GM23338 (cell line): ENCODE measurements around the gene HNRNPA1. TPM values are rescaled to one million over a fixed set of nuclear protein-coding genes. Genes with fewer than 3 reads are reported as not detected.

Experiments
- ATAC-seq: fragments of 200-7000 bp; cut with Tn5 transposase; 3 replicates; pipeline ENCODE4 v1.9.1; 2020
- DNase-seq: peaks from one replicate; pipeline ENCODE4 v3.0.0-alpha.2; 2015; ENCODE audit warnings: low spot score
- H2AFZ ChIP-seq: fragments of 200-600 bp; sonication (generic); 2 replicates; pipeline ENCODE4 v1.8.0; 2016; ENCODE audit warnings: antibody characterized with exemption, mild to moderate bottlenecking, moderate library complexity
- H3F3A ChIP-seq: fragments of 200-600 bp; sonication (generic); replicated peaks from 2 replicates; pipeline ENCODE4 v1.8.0; 2017; ENCODE audit warnings: antibody characterized with exemption, mixed run types, low read depth
- H3K27ac ChIP-seq: fragments of 200-600 bp; sonication (generic); 2 replicates; pipeline ENCODE4 v1.6.1; 2016; ENCODE audit warnings: low read depth
- H3K27me3 ChIP-seq: fragments of 200-600 bp; sonication (generic); 2 replicates; pipeline ENCODE4 v1.8.0; 2016; ENCODE audit warnings: mild to moderate bottlenecking, mixed run types, moderate library complexity; ENCODE audit not compliant: insufficient read depth
- H3K36me3 ChIP-seq: fragments of 200-600 bp; sonication (generic); 2 replicates; pipeline ENCODE4 v1.8.0; 2016; ENCODE audit warnings: mild to moderate bottlenecking; ENCODE audit not compliant: insufficient read depth
- H3K4me1 ChIP-seq: fragments of 200-600 bp; sonication (generic); 2 replicates; pipeline ENCODE4 v1.8.0; 2016; ENCODE audit warnings: mild to moderate bottlenecking, moderate library complexity; ENCODE audit not compliant: insufficient read depth
- H3K4me2 ChIP-seq: fragments of 200-600 bp; sonication (generic); 2 replicates; pipeline ENCODE4 v1.7.1; 2017; ENCODE audit warnings: mixed run types
- H3K4me3 ChIP-seq: fragments of 200-600 bp; sonication (generic); 2 replicates; pipeline ENCODE4 v1.6.1; 2016; ENCODE audit warnings: mixed run types
- H3K79me2 ChIP-seq: fragments of 200-600 bp; sonication (generic); replicated peaks from 2 replicates; pipeline ENCODE4 v1.8.0; 2017; ENCODE audit warnings: mild to moderate bottlenecking; ENCODE audit not compliant: insufficient read depth
- H3K9me2 ChIP-seq: fragments of 200-600 bp; sonication (generic); 2 replicates; pipeline ENCODE4 v1.8.0; 2017; ENCODE audit not compliant: insufficient read depth
- H4K20me1 ChIP-seq: fragments of 200-600 bp; sonication (generic); replicated peaks from 2 replicates; pipeline ENCODE4 v1.8.0; 2017; ENCODE audit warnings: mild to moderate bottlenecking; ENCODE audit not compliant: insufficient read depth
- H3K27ac Mint-ChIP-seq: 2 replicates; pipeline ENCODE4 v1.8.0; 2020; ENCODE audit warnings: inconsistent platforms, mild to moderate bottlenecking, moderate library complexity, mixed read lengths
- H3K27me3 Mint-ChIP-seq: 3 replicates; pipeline ENCODE4 v1.8.0; 2022; ENCODE audit warnings: low read depth, mild to moderate bottlenecking, moderate library complexity, mixed read lengths, inconsistent platforms; ENCODE audit not compliant: insufficient read depth, poor library complexity
- H3K36me3 Mint-ChIP-seq: 3 replicates; pipeline ENCODE4 v1.8.0; 2021; ENCODE audit warnings: low read depth, mild to moderate bottlenecking, inconsistent platforms, moderate library complexity, mixed read lengths
- H3K4me1 Mint-ChIP-seq: 3 replicates; pipeline ENCODE4 v1.8.0; 2020; ENCODE audit warnings: mild to moderate bottlenecking, inconsistent platforms, mixed read lengths
- H3K4me3 Mint-ChIP-seq: 3 replicates; pipeline ENCODE4 v1.8.0; 2021; ENCODE audit warnings: moderate library complexity, mild to moderate bottlenecking, inconsistent platforms, mixed read lengths
- H3K9me3 Mint-ChIP-seq: 3 replicates; pipeline ENCODE4 v1.8.0; 2020; ENCODE audit warnings: moderate library complexity, mild to moderate bottlenecking, inconsistent platforms, mixed read lengths
- CREB1 ChIP-seq: fragments of 250-450 bp; sonication (Bioruptor Pico); IDR thresholded peaks from 2 replicates; pipeline ENCODE4 v1.5.0; 2020; ENCODE audit warnings: low read depth, mild to moderate bottlenecking, moderate library complexity
- JUNB ChIP-seq: IDR thresholded peaks from one replicate; pipeline ENCODE4 v1.6.1; 2016; ENCODE audit warnings: antibody characterized with exemption; ENCODE audit not compliant: unreplicated experiment
- POLR2AphosphoS5 ChIP-seq: IDR thresholded peaks from 2 replicates; pipeline ENCODE4 v1.6.1; 2016; ENCODE audit warnings: antibody characterized with exemption, low read depth
- STAT1 ChIP-seq: IDR thresholded peaks from one replicate; pipeline ENCODE4 v1.6.1; 2016; ENCODE audit warnings: antibody characterized with exemption; ENCODE audit not compliant: unreplicated experiment
- ZNF331 ChIP-seq: fragments of 250-450 bp; sonication (Bioruptor Pico); IDR thresholded peaks from 2 replicates; pipeline ENCODE4 v1.5.0; 2020; ENCODE audit warnings: low read depth, mild to moderate bottlenecking, moderate library complexity
- polyA plus RNA-seq: library from polyadenylated mRNA; unstranded; fragments of >200 nt; fragmentation: Nextera tagmentation; extraction: Ambion mirVana; gene quantifications from 2 replicates; pipeline ENCODE4 v1.2.1, GENCODE V29; 2016
- total RNA-seq: library from RNA; depleted of rRNA; stranded (reverse); fragments of >200 nt; shearing (Covaris generic); gene quantifications from 2 replicates; pipeline ENCODE4 v1.2.3, GENCODE V29; 2014
- TF ChIP-seq, protein P1 (sequence below): IDR thresholded peaks from 2 replicates; pipeline ENCODE4 v1.6.1; 2016; ENCODE audit warnings: antibody characterized with exemption
- TF ChIP-seq, protein P2 (sequence below), 2 experiments: fragments of 200-600 bp in 1 of 2; sonication (generic) in 1 of 2; conservative IDR thresholded peaks; 2 replicates each; pipeline versions ENCODE4 v1.5.1 to v1.6.1; 2016 to 2017; ENCODE audit warnings: antibody characterized with exemption in 2 of 2, low read depth in 2 of 2, mild to moderate bottlenecking in 2 of 2, moderate library complexity in 1 of 2
- TF ChIP-seq, protein P3 (sequence below): IDR thresholded peaks from one replicate; pipeline ENCODE4 v1.6.1; 2018; ENCODE audit warnings: antibody characterized with exemption; ENCODE audit not compliant: unreplicated experiment

Gene HNRNPA1
- total and polyA plus RNA-seq, 2 experiments from 2014 or later = 1,104 to 2,576 TPM

DNA sequence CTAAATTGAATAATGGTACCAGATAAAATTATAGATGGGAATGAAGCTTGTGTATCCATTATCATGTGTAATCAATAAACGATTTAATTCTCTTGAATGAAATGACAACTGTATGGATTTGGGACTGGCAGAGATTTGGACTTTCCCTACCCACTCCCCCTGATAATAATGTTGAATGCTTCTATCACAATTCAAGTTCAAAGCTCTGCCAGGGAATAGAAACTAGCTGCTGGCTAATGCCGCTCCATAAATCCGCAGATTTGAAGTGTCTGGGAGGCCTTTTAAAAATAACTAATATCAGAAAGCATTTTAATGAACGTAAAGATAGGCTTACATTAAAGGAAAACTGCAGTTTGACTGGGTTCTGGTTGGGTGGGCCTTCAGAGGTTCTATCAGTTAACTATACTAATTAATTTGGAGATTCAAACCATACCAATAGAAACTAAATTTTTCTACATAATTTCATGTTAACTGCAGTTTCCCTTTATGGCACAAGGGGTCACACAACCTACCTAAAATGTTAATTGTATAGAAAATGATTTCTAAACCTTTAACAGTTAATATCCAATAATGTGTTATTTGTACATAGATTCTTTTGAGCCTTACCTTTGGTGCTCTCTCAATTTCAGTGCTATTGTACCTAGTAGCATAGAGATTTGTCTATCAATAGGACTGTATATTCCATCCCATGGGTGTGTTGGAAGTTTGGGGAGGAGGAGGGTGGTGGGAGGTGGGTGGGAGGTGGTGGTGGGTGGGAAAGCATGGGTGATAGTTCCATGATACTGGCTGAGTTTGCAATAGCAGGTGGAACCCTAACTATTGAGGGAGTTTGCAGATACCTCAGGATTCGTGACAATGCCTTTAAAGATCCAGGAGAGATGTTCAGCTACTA is 4.9 kb downstream of the HNRNPA1 start (continued):
- TF ChIP-seq, protein P1, sequence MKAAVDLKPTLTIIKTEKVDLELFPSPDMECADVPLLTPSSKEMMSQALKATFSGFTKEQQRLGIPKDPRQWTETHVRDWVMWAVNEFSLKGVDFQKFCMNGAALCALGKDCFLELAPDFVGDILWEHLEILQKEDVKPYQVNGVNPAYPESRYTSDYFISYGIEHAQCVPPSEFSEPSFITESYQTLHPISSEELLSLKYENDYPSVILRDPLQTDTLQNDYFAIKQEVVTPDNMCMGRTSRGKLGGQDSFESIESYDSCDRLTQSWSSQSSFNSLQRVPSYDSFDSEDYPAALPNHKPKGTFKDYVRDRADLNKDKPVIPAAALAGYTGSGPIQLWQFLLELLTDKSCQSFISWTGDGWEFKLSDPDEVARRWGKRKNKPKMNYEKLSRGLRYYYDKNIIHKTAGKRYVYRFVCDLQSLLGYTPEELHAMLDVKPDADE = no peak
- TF ChIP-seq CREB1 (CRISPR knock-in tag) (no peak), ZNF331 (no peak)
- TF ChIP-seq, protein P2, sequence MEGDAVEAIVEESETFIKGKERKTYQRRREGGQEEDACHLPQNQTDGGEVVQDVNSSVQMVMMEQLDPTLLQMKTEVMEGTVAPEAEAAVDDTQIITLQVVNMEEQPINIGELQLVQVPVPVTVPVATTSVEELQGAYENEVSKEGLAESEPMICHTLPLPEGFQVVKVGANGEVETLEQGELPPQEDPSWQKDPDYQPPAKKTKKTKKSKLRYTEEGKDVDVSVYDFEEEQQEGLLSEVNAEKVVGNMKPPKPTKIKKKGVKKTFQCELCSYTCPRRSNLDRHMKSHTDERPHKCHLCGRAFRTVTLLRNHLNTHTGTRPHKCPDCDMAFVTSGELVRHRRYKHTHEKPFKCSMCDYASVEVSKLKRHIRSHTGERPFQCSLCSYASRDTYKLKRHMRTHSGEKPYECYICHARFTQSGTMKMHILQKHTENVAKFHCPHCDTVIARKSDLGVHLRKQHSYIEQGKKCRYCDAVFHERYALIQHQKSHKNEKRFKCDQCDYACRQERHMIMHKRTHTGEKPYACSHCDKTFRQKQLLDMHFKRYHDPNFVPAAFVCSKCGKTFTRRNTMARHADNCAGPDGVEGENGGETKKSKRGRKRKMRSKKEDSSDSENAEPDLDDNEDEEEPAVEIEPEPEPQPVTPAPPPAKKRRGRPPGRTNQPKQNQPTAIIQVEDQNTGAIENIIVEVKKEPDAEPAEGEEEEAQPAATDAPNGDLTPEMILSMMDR (conservative IDR thresholded peaks at IDR 0.05; ENCODE audit: low read depth in 2 of 2) = peak in 1 of 2 experiments; percentile 37; a peak in 1 of 4 replicates

DNA sequence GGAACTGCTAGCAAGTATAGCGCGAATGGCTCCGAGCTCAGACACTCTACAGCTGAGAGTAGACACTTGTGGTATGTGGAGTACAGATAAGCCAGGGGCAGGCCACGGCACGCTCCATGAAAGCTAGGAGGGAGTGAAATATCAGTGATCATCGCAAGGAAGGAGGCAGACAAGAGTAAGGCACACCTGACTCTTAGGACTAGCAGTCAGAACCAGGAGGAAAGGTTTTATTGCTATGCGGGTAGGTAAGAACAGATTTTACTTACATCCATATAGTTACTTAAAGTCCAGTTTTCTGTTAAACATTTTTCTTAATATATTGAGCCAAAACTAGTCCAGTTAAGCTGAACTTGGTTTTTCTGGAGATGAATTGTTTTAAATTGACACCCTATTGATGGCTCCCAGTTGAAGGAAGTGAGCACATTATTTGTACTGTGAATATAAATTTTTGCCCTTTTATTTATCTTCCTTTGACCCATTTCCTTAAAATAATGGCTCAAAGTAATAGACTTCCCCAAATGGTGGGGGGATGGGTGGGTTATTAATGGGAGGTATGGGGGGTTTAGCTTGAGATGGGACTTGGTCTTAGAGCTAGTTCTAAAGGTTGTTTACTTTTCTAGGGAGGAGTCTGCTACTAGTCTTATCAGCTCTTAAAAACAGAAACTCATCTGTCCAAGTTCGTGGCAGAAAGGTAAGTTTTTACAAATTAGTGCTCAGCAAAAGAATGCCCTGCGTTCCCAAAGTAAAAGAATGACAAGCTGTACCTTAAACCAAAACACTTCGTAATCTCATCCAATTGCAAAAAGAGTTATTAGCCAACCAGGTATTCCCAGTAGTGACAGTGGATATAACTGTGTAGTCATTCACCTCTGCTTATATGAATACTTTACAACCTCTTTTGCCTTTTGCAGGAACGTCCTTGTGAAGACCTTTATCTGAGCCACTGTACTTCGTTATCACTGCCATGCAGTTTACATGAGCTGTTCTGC is 5.8 kb downstream of the HNRNPA1 start:
- H2AFZ ChIP-seq = no peak overlapping the region
- Mint-ChIP-seq H3K4me3 (peak overlapping the region; percentile 29; the same call in 2 of the 3 replicates), H3K4me1 (peaks cover 34% of the 10 kb centered on the region), H3K36me3 (no peaks in the 10 kb centered on the region; the same call in 2 of the 3 replicates), H3K27me3 (peaks cover 22% of the 10 kb centered on the region), H3K27ac (peak overlapping the region; percentile 85), H3K9me3 (peaks cover 5% of the 10 kb centered on the region; the same call in 1 of the 3 replicates)
- H3K9me2 ChIP-seq = no peaks in the 10 kb centered on the region
- no peaks in the 10 kb centered on the region for H3K27me3 ChIP-seq
- H3K36me3 ChIP-seq = peaks cover 47% of the 10 kb centered on the region
- ATAC-seq (peak; percentile 3), DNase-seq (peak; percentile 15)
- peaks cover 80% of the 10 kb centered on the region for H3F3A ChIP-seq
- H3K4me2 ChIP-seq = 0 out of 2 replicates have a peak overlapping the region, but pooled peaks have one; percentile 17
- no peak overlapping the region for H3K4me3 ChIP-seq
- H3K4me1 ChIP-seq = peaks cover 22% of the 10 kb centered on the region
- TF ChIP-seq, protein P3, sequence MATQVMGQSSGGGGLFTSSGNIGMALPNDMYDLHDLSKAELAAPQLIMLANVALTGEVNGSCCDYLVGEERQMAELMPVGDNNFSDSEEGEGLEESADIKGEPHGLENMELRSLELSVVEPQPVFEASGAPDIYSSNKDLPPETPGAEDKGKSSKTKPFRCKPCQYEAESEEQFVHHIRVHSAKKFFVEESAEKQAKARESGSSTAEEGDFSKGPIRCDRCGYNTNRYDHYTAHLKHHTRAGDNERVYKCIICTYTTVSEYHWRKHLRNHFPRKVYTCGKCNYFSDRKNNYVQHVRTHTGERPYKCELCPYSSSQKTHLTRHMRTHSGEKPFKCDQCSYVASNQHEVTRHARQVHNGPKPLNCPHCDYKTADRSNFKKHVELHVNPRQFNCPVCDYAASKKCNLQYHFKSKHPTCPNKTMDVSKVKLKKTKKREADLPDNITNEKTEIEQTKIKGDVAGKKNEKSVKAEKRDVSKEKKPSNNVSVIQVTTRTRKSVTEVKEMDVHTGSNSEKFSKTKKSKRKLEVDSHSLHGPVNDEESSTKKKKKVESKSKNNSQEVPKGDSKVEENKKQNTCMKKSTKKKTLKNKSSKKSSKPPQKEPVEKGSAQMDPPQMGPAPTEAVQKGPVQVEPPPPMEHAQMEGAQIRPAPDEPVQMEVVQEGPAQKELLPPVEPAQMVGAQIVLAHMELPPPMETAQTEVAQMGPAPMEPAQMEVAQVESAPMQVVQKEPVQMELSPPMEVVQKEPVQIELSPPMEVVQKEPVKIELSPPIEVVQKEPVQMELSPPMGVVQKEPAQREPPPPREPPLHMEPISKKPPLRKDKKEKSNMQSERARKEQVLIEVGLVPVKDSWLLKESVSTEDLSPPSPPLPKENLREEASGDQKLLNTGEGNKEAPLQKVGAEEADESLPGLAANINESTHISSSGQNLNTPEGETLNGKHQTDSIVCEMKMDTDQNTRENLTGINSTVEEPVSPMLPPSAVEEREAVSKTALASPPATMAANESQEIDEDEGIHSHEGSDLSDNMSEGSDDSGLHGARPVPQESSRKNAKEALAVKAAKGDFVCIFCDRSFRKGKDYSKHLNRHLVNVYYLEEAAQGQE = no peak
- TF ChIP-seq POLR2AphosphoS5 = peak; percentile 14
- TF ChIP-seq, protein P2 (conservative IDR thresholded peaks at IDR 0.05; ENCODE audit: low read depth in 2 of 2) = no peak
- TF ChIP-seq STAT1 = no peak
- no peak for TF ChIP-seq JUNB
- peaks cover 40% of the 10 kb centered on the region; the same call in 1 of the 2 replicates for H4K20me1 ChIP-seq
- peaks cover 39% of the 10 kb centered on the region for H3K79me2 ChIP-seq
- peak overlapping the region; percentile 85 for H3K27ac ChIP-seq
